ENCODE measurements around the gene CRIP1. TPM values are rescaled to one million over a fixed set of nuclear protein-coding genes. Genes with fewer than 3 reads are reported as not detected.

The CRIP1 gene
- total and polyA plus RNA-seq, 2 donors (not counting 1 experiment from before 2014, with no cell fraction given) = 210 to 563 TPM

DNA sequence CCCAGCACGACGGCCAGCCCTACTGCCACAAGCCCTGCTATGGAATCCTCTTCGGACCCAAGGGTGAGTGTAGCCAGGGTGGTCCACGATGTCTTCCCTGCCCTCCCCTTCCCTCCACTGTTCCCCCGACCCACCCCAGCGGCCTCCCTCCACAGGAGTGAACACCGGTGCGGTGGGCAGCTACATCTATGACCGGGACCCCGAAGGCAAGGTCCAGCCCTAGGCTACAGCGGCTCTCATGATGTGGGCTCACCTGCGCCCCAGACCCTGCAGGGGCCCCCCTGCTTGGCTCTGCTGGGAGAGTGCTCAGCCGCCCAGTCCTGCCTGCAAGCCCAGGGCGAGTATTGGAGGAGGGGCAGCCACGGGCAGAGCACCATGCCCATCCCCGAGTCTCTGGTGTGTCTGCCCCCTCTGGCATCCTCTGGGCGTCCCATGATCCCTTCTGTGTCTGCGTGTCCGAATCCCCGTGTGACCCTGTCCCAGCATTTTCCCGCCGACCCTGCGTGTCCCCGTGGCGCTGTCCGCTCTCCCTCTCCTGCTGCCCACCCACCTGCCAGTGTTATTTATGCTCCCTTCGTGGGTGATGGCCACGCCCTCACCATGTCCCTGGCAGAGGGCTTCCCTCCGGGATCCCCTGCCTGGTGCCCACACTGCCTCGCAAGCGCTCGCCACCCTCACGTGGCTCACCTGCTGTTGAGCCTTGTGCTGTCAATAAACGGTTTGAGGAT lies 7.1 kb upstream of the CRIP1 start:
- Histone ChIP-seq H3K27ac (ENCODE audit: low read length in 2 of 2) (peak overlapping the region in 1 of 2 donors; percentile 99), H3K4me3 (ENCODE audit: control extremely low read depth in 1 of 5, extremely low read depth in 1 of 5, insufficient read depth in 1 of 5, low read depth in 2 of 5, low read length in 4 of 5) (no peak overlapping the region), H3K79me2 (ENCODE audit: control insufficient read depth, insufficient read depth, low read length) (no peaks in the 10 kb centered on the region), H3K9ac (ENCODE audit: low read length) (no peak overlapping the region), H3K4me1 (ENCODE audit: control insufficient read depth in 2 of 2, insufficient read depth in 2 of 2, low read length in 2 of 2) (peaks cover 71 to 84% of the 10 kb centered on the region in 2 donors), H4K20me1 (ENCODE audit: control insufficient read depth, insufficient read depth, low read length, poor library complexity, severe bottlenecking) (peaks cover 10% of the 10 kb centered on the region), H3K9me3 (ENCODE audit: control extremely low read depth in 1 of 3, control insufficient read depth in 2 of 3, insufficient read depth in 1 of 3, low read length in 2 of 3) (peaks cover 0 to 32% (median 0%) of the 10 kb centered on the region in 3 donors), H3K27me3 (replicated peaks in 1 of 4; ENCODE audit: control extremely low read depth in 1 of 4, control insufficient read depth in 3 of 4, insufficient read depth in 4 of 4, low read length in 3 of 4) (peaks cover 0 to 26% (median 10%) of the 10 kb centered on the region in 4 experiments), H2AFZ (ENCODE audit: insufficient read depth, low read depth, low read length, poor library complexity, severe bottlenecking) (no peak overlapping the region), H3K4me2 (replicated peaks; ENCODE audit: low read depth, low read length, poor library complexity, severe bottlenecking) (peak overlapping the region; percentile 100), H3K36me3 (replicated peaks in 1 of 2; ENCODE audit: control extremely low read depth in 1 of 2, control insufficient read depth in 1 of 2, extremely low read depth in 1 of 2, insufficient read depth in 2 of 2, low read length in 1 of 2) (no peaks in the 10 kb centered on the region)
- intact Hi-C loops (cut with micrococcal nuclease) = loop anchor here (10.0 kb wide), 1 partner anchor 415 kb away; the partner anchor contains the start of gene GPR132
- H3K4me3 Mint-ChIP-seq = peak overlapping the region; percentile 50
- WGBS (ENCODE audit: insufficient coverage) = 47% methylated on average over 34 of the region's 34 CpGs
- peak overlapping the region; percentile 100 for H3K27ac Mint-ChIP-seq
- CTCF ChIA-PET = interaction anchor here (1.2 to 7.3 kb wide), 5 partner anchors 11 to 109 kb away, joined by 4 to 121 read pairs (median 13); partner anchors contain the start of gene TEDC1
- H3K4me1 Mint-ChIP-seq = peaks cover 65% of the 10 kb centered on the region
- no peak for TF ChIP-seq EZH2 (IDR thresholded peaks at IDR 0.05; ENCODE audit: borderline replicate concordance, insufficient read depth, low read depth, low read length, poor library complexity, severe bottlenecking)
- TF ChIP-seq, protein P1, sequence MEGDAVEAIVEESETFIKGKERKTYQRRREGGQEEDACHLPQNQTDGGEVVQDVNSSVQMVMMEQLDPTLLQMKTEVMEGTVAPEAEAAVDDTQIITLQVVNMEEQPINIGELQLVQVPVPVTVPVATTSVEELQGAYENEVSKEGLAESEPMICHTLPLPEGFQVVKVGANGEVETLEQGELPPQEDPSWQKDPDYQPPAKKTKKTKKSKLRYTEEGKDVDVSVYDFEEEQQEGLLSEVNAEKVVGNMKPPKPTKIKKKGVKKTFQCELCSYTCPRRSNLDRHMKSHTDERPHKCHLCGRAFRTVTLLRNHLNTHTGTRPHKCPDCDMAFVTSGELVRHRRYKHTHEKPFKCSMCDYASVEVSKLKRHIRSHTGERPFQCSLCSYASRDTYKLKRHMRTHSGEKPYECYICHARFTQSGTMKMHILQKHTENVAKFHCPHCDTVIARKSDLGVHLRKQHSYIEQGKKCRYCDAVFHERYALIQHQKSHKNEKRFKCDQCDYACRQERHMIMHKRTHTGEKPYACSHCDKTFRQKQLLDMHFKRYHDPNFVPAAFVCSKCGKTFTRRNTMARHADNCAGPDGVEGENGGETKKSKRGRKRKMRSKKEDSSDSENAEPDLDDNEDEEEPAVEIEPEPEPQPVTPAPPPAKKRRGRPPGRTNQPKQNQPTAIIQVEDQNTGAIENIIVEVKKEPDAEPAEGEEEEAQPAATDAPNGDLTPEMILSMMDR (IDR thresholded peaks at IDR 0.05) = no peak
- POLR2A ChIA-PET = no interaction called here
- no peaks in the 10 kb centered on the region for H3K27me3 Mint-ChIP-seq
- DNase-seq (peak; percentile 65), ATAC-seq (ENCODE audit: low read depth) (no peak)
- H3K9me3 Mint-ChIP-seq (ENCODE audit: insufficient read depth) = no peaks in the 10 kb centered on the region
